OCI-M2 (cell line): ENCODE results near the gene TRIP11.
A peak's percentile ranks its signal among the peaks of the same experiment; 100 is the strongest.
"Not testable (repeated sequence)": the region's sequence is repeated elsewhere in the genome, so short reads cannot be mapped to it uniquely, and the experiment has no call there.

Source experiments
- DNase-seq: peaks from one replicate; lab custom pipeline; 2025; ENCODE audit not compliant: unreplicated experiment; lab: John Stamatoyannopoulos, UW

The TRIP11 gene

GRCh38 chr14:92039719-92040430 lies at the start of gene TRIP11:
TSS of gene TRIP11 (minus strand) at chr14:92040059. CDS start at chr14:92039685, 374 bp downstream.
- DNase-seq = peak; percentile 72

DNA sequence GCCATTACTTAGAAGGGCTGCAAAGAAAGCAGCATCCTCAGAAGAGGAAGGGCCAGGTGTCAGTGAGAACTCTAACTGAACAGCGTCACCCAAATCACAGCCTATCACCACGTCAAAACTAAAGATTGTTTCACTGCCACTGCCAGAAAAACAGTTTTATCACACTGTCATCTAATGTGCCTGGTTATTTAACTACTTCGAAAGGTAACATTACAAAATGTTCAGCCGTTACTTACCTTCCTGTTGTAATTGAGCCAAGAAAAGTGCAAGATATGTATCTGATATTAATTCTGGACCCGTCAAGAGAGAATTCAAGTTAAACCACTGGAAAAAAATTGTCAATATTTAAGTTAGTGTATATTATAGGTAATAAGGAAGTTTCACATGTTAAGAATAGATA lies 48.6 kb upstream of the TRIP11 start:
- DNase-seq = no peak

DNA sequence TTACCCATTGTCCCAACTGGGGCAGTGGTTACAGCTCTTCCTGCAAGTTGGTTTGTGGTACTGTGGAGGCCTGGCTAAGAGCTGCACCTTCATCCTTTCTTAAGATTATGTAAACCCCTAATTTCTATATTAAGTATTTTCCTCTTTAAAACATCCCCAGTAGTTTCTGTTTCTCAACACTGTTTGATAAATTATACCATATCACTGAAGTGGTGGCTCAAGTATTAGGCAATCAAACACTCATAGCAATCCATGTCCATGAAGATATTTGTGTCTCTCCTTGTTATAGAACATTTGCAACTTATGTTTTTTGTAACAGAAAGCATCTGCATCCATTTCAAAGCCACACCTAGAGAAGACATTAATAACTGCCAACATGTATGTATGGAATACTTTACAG lies 34.7 kb upstream of the TRIP11 start:
- DNase-seq = no peak

DNA sequence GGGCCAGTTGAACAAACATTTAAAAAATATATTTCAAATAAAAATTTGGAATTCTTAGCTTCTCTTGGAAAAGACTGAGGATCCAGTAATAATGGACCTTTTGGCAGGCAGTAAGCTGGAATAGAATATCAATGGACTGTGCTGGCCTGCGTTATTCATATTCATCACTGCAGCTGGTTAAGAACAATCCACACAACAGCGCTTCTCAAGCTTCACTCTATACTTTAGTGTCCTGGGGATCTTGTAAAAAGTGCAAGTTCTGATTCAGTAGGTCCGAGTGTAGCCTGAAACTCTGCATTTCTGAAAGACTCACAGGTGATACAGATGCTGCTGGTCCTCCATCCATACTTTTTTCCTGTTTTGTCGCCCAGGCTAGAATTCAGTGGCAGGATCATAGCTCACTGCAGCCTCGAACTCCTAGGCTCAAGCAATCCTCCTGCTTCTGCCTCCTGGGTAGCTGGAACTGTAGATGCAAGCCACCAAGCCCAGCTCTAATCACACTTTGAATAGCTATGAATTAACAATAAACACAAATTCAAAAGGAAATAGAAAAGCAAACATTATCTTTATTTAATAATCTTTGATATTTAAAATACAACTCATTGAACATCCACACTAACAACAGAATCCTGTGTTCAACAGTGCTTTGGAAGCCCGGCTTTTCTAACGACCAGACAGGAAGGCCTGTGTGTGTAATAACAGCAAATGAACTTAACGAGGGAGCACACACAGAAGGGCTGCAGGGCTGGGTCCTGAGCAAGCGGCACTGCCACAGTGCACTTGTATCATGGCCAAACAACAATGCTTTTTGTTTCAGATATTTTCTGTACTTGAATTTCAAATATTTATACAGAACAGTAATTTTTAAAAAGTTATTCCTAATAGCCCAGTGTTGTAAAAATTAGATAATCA lies 18.4 kb upstream of the TRIP11 start:
- DNase-seq = no peak

GRCh38 chr14:92049781-92050180 lies 9.9 kb upstream of the TRIP11 start:
- no peak for DNase-seq

GRCh38 chr14:92049221-92049620 lies 9.4 kb upstream of the TRIP11 start:
- not testable (repeated sequence) for DNase-seq

DNA sequence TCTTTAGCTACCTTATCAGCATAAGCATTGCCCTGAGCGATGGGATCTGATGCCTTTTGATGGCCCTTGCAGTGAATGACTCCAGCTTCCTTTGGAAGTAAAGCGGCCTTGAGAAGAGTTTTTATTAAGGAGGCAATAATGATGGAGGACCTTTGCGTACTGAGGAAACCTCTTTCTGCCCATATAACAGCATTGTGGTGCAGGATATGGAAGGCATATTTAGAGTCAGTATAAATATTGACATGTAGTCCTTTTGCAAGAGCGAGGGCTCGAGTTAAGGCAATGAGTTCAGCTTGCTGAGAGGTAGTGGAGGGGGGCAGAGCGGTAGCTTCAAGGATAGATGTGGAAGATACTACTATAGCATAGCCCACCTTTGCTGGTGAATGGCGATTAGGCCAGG lies 6.0 kb upstream of the TRIP11 start:
- DNase-seq = not testable (repeated sequence)

- not testable (repeated sequence) for DNase-seq
These were observed 1.9 kb upstream of the TRIP11 start for GRCh38 chr14:92041766-92042165.

DNA sequence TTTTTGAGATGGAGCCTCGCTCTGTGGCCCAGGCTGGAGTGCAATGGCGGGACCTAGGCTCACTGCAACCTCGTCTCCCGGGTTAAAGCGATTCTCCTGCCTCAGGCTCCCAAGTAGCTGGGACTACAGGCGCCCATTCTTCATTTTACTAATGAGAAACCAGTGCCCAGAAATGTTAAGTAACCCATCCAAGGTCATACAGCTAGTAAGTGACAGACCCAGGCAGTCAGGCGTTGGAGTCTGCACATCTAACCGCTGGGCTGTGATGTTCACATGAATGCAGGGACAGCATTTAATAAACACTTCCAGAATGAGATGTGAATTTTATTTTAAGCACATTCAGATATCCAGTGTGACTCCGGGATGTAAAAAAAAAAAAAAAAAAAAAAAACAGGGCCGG lies 1.3 kb upstream of the TRIP11 start:
- DNase-seq = no peak

DNA sequence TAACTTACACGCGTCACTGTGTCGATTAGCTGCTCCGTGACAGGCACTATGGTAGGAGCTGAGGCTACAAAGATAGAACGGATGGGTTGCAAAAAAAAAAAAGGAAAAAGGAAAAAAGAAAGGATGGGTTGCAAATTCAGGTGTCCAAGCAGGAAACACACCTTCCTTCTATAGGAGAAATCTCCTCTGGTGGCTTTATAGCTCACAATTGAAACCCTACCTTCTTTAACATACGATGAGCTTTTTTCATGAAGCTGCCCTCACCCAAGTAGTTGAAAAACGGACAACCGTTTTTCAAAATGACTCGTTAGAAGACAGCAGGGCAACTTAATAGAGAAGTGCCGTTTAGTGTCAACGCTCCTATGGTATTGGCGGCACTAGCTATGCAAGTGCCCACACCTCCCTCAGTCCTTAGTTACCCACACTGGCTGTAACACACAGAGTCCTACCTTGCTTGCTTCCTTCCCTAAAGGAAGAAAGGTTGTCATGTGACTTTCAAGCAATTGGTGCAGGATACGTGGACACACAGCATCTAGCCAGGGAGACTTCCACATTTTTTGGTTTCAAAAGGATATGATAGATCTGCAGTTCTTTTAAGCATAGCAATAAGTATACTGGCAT lies 682 bp upstream of the TRIP11 start:
- DNase-seq = no peak

DNA sequence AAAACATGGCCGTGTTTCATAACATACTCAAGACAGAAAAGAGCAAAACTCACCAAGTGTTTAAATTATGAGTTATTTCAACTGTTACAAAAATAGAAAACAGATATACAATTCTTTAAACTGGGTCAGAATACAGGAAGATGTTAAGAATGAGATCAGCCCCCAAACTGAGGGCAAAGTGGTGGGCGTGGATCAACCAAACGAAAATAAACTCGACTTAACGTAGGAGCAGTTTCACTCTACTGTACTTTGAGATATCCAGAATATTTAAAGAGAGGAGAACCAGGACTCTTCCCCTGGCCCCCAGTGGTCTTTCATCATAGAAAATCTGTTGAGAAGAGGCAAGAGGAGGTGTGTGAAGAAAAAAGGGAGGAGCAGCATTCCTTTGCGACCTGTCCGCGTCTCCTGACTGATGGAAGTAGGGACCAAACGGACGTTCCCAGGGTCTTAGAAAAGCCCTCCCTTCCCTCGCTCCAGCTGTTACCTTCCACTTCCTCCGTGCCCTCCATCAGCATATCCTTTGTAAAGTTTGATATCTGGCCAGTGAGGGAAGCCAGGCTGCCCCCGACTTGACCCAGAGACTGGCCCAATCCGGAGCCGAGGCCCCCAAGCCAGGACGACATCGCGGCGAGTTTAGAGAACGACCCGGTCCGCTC lies 668 bp downstream of the TRIP11 start:
- peak; percentile 42 for DNase-seq

DNA sequence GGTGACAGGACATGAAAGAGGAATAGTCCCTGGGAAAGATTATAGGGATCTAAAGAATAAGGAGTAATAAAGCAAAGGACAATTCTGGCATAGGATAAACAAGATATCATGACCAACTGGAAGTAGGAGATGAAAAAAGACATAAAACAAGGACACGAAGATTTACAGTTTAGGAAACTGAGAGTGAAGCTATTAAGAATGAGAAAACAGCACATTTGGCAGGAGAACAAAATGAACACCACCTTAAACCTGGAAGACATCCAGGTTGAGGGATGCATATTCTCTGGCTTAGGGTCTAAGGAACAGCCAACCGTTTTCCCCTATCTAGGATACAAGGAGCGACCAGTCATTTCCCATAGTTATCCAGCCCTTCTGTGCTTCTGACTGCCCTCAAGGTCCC lies 1.9 kb downstream of the TRIP11 start:
- no peak for DNase-seq

GRCh38 chr14:92035890-92036289 lies 4.0 kb downstream of the TRIP11 start:
- no peak for DNase-seq

- DNase-seq = no peak
These were observed 5.8 kb downstream of the TRIP11 start for GRCh38 chr14:92033906-92034687.

DNA sequence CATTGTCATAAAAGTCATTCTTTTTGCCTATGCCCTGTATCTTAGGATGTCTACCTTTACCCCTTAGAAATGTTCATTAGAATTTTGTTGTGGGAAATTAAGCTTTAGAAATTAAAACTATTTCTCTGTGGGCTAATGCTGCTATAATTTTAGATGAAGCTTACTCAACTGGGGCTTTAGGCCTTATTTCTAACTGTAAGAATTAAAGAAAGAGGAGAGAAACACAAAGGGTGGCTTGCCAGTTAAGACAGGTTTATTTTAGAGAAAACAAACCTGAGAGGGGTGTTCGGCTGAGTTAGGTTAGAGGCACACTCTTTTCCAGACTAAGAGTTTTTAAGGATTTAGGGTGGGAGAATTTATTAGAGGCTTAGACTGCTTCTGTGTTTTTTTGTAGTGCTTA lies 6.4 kb downstream of the TRIP11 start:
- DNase-seq = no peak

DNA sequence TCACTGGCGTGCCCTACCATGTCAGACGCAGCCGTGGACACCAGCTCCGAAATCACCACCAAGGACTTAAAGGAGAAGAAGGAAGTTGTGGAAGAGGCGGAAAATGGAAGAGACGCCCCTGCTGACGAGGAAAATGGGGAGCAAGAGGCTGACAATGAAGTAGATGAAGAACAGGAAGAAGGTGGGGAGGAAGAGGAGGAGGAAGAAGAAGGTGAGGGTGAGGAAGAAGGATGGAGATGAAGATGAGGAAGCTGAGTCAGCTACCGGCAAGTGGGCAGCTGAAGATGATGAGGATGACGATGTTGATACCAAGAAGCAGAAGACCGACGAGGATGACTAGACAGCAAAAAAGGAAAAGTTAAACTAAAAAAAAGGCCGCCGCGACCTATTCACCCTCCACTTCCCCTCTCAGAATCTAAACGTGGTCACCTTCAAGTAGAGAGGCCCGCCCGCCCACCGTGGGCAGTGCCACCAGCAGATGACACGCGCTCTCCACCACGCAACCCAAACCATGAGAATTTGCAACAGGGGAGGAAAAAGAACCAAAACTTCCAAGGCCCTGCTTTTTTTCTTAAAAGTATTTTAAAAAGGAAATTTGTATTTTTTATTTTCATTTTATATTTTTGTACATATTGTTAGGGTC lies 13.2 kb downstream of the TRIP11 start:
- no peak for DNase-seq

- no peak for DNase-seq
These were observed 17.8 kb downstream of the TRIP11 start for GRCh38 chr14:92022036-92022435.

DNA sequence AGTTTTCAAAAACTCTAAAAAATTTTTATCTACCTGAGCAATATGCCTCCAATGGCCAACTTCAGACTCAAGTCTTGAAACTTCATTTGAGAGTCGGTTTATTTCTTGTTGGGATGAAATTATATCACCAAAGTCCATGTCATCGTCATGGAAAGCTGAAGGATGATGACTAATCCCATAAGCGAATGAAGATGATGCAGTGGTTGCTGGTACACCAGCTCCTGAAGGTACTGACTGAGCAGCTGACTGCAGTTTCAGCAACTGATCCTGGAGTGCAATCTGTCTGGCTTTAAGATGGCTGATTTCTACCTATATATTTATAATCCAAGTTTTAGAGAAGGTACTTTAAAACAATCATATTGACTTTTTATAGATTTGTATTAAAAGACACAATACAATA lies 18.3 kb downstream of the TRIP11 start:
- no peak for DNase-seq

DNA sequence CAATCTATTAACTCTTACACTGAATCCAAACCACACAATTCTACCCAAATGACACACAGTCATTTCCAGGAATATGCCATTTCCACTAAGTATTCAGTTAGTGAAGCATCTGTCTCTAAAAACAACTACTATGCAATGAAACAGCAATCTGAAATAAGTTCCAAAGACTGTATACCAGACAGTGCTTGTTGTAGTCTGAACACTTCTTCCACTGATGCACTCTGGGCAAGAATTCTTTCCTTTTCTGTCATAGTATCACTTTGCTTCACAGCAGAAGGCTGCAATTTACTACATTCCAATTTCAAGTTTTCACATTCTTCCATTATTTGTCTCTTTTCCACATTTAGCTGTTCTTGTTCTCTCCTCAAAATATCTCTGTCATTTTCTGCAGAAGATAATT lies 25.8 kb downstream of the TRIP11 start:
- no peak for DNase-seq

DNA sequence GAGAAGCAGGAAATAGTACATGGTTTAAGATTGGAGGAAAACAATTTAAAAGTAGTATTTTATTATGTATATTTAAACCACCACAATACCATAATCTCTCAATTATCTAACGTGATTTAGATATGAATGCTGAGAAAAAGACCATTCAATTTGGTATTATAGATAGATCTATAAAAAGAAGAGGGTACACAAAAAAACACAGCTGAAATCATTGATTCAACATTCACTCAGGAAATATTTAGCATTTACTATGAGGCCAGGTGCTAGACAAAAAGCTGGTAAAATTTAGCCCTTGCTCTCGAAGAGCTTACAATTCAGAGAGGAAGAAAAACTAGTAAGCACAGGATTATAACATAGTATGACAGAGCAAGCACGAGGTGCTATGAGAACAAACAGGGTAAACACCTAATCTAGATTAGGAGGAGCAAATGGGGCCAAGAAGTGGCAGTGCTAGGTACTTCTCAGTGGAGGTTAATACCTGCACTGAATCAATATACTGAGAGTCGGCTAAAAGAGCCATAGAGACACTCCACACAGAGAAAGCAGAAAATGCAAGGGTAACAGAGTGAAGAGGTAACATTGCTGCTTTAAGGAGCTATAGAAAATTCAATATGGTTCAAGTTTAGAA lies 27.6 kb downstream of the TRIP11 start:
- no peak for DNase-seq
